HG03196 (cell line): ENCODE results near the gene GOLT1B.

Source experiments
- ATAC-seq: cut with Tn5 transposase; IDR thresholded peaks from one replicate; pipeline ENCODE4 v1.9.1; 2021; ENCODE audit not compliant: unreplicated experiment

GOLT1B gene

DNA sequence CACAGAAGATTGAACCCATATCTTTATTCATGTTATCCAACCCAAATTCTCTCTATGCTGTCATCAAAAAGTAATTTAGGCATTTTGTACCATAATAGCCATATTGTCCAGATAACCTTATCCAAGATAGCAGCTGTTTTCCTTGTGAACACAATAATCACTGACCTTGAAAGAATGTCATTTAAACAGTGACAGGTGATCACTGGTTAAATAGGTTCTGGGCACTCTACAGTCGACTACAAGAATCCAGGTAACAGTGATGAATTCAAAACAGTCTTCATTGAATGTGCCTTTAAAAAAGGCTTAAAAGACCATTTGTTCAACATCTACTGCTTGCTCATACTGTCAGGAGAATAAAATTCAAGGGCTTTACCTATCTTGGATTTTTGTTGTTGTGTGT is 20.0 kb downstream of the GOLT1B start:
- no peak for ATAC-seq

DNA sequence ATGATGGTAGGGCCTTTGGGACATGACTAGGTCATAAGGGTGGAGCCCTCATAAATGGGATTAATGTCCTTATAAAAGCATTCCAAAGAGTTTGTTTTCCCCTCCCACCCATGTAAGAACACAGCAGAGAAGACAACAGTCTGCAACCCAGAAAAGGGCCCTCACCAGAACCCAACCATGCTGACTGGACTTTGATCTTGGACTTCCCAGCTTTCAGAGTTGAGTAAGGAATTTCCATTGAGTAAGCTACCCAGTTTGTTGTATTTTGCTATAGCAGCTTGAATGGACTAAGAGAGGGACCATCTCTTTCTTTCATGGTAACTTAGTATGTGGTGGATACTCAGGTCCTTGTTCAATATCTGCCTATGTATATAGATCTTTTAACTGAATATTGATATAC is 21.6 kb downstream of the GOLT1B start:
- no peak for ATAC-seq

DNA sequence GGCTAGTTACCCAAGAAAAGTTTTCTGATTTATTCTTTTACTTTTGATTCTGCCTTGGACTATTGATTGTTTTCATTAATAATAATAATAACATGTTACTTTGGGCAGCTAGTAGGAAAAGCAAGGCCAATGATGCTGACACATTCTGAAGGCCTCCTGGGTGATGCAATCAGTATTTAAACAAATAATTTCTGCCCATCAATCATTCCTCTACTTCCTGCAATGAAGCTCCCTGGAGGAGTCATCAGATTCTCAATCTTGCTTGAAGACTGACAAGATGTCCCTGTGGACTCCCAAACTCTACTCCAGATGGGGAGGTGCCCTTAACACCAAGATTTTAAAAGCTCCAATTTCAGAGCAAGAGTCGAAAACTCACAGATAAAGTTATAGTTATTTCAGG is 24.5 kb downstream of the GOLT1B start, which contains the start of gene SPX:
Gene SPX (plus strand): TSS at position 244 of the 400 bp plus-strand sequence. CDS start 177 bp downstream, outside the sequence.
- no peak for ATAC-seq

DNA sequence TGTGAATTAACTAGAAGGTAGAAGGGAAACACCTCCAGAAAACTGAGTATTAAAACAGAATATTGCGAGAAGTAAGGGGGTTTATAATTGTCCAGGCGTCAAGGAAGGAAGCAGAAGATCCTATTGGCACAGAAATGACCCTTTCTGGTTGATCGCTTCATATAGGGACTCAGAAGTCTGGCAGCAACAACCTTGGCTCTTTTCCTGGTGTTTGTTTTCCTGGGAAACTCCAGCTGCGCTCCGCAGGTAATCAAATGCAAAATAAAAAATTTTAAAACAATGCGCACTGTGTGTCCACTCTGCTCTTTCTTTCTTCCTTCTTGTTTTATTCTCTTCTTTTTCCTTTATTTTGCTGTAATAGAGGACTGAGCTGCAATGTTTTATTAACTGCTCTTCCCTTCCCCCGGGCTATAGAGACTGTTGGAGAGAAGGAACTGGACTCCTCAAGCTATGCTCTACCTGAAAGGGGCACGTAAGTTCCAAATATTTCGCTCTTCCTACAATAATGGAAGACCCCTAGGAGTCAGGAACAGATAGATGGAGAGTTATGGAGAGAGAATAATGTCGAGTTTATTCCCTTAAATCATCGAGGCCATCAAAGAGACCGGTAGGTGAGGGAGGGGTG is 25.2 kb downstream of the GOLT1B start:
- no peak for ATAC-seq

DNA sequence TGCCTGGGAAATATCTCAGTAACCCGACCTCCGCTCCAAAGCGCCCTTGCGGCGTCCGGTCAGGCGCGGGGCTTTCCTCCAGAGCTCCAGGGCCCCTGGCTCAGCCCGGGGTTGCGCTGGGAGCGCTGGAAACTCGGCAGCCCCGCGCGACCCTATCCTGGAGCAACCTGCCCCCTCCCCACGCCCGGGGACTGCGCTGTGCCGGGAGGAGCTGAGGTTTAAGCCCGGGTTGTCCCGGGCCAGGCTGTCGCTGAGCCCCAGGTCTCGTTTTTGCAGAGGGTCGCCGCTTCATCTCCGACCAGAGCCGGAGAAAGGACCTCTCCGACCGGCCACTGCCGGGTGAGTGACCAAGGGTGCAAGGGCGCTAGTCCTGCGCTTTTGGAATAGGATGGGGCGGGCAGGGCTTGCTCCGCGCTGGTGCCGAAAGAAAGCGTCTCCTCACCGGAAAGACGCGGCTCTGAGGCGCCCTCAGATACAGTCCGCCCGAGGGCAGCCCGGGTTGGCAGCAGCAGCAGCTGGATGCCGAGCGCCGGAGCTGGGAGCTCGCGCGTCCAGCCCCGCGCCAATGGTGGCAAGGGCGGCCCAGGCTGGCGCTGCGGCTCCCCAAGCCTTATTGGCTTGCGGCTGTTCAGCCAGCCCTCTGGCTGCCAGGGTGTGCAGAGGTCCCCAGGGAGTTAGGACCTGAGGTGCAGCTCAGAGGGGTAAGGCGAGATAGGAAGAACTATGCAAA is 26.0 kb downstream of the GOLT1B start:
- peak; percentile 98 for ATAC-seq

DNA sequence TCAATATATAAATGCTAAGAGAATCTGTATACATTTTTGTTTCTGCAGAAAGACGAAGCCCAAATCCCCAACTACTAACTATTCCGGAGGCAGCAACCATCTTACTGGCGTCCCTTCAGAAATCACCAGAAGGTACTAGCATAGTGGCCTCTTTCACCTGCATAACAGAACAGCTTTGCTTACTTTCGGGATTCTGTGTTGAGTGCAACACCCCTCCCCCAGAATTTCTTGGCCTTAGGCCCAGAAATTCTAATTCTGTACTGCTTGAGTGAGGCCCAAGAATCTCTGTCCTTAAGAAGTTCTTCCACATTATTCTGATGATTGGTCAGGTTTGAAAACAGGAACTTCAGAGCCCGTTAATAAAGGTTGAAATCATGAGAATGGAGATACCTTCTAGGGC is 27.4 kb downstream of the GOLT1B start:
- no peak for ATAC-seq

DNA sequence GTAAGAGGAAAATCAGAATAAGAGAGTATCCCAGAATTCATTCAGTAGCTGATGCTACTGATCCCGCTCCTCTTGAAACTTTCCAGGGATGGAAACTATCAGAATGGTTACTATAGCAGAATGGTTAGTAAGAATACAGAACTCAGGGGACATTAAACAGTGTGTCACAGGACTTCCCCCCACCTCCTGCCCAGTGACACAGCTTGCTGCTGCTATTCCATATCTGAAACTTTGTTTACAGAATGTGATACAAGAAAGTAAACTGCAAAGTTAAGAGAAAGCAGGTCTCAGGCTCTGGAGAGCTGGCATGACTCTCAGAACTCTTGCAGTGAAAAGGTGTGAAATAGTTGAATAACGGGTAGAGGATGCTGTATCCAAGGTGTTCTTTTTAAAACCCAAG is 27.9 kb downstream of the GOLT1B start:
- no peak for ATAC-seq

DNA sequence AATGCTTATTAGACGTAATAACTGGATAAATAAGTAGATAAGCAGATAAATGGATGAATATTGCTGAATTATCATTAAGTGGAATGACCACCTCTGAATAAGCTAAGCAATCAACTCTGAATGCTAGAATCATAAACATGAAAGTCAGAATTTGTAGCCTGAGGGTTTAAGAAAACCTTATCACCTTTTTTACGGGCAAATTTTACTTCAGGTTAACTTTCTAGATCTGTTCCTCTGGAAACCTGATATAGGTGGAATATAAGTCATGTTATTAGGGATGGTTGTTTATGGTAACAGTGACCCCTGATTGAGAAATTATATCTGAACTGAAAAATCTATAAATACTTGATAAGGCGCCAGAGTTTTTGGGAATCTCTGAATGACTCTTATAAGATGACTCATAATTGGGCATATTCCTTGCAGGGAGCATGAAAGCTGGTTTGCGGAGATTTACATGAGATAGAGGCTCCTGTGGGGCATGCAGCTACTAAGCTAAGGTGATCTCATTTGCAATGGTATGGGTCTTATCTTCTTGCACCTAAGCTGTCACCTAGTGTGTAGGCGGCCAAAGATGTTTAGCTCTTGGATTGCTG is 36.6 kb downstream of the GOLT1B start:
- no peak for ATAC-seq

DNA sequence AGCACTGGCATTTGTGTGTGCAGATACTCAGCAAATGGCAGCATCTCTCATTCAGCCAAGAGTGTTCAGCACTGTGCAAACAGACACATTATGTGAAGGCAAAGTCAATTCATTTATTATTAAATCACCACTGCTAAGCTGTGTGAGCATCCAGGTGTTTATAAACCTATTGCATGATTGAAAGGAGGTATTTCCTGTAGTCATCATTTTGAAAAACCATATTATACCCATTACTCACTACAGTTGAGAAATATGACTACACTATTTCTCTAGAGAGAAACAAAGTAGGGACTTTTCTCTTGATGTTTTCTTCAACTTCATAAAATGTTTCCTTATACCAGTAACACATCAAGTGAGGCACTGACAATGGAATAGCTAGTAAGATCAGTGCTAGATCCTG is 38.2 kb downstream of the GOLT1B start:
- no peak for ATAC-seq

DNA sequence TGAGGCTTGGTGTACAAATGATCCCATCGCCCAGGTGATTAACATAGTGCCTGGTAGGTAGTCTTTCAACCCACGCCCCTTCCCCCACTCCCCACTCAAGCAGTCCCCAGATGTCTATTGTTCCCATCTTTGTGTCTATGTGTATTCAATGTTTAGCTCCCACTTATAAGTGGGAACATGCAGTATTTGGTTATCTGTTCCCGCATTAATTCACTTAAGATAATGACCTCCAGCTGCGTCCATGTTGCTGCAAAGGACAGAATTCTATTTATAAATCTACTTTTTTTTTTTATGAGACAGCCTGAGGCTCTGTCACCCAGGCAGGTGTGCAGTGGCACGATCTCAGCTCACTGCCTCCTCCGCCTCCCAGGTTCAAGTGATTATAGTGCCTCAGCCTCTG is 40.2 kb downstream of the GOLT1B start:
- ATAC-seq = no peak

DNA sequence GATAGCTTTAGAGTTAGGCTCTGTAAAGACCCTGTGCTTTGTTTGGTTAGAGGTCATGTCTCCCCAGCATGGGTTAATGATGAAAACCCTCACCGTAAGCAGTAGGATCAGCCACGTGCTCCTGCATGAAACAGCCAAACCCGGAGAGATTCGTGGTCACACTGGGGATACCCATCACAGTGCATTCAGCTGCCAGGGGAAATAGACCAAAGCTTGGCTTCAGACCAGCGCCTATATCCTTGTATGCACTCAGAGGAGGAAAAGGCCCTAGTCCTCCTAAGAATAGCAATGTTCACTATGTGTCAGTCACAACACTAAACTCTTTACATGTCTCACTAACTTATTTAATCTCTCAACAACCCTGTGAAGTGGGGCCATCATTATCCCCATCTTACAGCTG is 40.8 kb downstream of the GOLT1B start:
- no peak for ATAC-seq

DNA sequence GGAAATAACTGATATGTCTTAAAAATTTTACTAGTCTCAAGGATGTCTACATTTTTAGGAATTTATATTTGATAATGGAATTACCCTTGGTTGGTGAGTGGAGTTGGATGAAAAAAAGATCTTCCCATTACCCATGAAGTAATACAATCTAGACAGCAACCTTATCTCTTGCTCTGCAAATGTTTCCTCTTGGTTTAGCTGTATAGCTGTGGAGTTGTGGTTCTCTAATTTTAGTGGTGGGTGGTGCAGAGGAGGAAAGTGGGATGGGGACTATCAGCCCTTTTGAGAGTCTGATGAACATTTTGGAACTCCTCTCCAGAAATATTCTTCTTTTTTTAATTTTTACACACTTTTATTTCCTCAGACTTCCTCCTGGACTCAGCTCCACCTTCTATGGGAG is 41.6 kb downstream of the GOLT1B start:
- no peak for ATAC-seq

DNA sequence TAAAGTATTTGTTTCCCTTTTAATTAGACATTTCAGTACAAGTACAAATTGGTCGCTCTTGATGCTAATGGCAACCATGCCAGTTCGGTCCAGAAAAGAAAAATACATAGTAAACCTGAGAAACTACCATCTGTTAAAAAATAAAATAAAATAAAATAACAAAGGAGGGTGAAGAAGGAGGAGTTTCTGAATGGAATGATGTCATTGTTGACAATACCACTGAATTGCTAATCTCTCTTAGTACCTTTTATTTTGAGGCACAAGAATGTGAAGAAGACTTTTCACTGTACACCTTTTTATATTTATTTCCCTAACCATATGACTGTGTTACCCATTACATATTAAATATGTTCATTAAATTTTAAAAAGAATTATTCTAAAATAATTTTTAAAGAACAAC is 44.0 kb downstream of the GOLT1B start:
- no peak for ATAC-seq

DNA sequence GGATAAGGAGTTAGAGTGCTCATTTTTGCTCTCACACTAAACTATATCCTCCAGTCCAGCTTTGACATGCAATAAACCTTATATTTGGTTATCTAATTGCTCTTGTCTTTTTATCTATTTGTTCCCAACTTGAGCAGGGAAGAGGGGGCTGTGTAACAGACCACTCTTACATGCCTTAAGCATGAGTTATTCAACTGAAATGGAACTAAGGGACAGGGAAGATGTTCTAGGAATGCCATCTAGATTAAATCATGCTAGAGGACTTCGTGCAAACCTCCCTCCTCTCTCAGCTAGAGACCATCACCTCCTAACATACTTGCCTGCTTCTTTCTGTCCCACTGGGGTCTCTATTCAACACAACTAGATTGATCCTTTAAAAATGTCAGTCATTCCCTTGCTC is 45.1 kb downstream of the GOLT1B start:
- no peak for ATAC-seq

DNA sequence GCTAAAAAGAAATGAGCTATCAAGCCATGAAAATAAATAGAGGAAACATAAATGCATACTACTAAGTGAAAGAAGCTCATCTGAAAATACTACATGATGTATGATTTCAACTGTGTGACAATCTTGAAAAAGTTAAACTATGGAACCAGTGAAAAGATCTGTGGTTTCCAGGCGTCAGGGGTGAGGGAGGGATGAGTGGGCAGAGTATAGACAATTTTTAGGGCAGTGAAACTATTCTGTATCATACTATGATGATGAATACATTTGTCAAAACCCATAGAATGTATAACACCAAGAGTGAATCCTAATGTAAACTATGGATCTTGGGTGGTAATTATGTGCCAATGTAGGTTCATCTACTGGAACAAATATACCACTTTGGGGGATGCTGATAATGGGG is 45.8 kb downstream of the GOLT1B start:
- no peak for ATAC-seq

DNA sequence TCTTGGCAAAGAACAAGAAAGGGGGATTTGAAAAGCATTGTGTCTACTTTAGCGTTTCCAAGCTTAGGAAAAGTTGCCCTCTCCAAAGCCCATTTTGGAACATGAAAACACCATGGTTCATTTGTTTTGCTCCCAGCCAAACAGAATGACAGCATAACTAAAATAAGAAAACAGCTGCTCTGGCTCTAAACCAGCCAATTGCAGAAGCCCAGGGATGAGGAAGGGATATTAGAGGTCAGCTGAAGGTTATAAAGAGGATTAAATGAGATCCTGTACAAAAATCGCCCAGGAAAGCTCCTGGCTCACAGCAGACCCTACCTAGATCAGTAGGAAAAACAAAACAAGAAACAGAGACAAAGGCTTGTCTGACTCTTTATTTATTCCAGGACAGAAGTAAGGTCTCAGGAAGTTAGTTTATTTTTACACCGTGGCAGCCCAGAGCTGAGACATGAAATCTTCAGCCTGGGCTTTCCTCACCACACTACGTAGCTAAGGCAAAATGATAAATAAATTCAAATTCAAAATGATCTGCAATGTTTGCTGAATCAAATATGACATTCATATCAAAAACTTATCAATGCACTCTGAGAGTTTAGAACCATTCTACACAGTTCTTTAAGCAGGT is 50.4 kb downstream of the GOLT1B start:
- ATAC-seq = no peak

DNA sequence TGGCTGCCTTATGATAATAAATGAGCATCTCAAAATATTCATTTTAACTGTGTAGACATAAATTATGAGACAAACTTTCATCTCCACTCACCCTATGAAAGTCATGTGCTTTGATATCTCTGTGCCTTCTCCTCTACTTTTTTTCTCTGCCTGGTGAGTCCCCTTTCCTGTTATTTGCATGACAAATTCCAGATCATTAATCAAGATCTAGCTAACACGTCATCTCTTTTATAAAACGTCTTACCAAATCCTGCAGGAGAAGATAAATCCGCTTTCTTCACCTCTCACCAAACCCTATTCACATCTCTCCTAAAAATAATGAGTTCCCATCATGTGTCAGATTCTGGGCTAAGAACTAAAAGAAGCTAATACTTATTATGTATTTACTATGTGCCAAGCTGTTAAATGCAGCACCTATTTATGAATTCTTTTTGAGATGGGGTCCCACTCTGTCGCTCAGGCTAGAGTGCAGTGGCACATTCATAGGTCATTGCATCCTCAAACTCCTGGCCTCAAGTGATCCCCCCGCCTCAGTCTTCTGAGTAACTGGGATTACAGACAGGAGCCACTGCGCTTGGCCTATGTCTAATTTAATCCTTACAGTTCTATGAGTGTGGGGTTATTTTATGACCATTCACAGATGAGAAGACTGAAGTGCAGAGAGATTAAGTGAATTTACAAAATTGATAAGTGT is 51.2 kb downstream of the GOLT1B start:
- no peak for ATAC-seq

DNA sequence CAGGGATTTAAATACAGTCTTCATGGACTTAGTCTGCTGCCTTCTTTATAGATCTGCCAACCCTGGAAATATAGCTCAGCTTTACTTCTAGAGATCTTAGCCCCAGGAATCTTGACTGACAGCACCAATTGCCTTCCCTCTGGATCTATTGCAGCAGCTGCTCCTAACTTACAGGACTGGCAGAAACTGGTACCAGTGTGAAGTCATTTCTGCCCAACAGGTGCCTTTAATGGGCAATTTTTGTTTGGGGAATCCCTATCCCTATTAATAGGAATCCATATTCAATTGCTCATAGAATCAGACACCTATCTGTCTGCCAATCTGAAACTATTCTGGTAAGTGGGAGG is 51.7 kb downstream of the GOLT1B start:
- no peak for ATAC-seq

DNA sequence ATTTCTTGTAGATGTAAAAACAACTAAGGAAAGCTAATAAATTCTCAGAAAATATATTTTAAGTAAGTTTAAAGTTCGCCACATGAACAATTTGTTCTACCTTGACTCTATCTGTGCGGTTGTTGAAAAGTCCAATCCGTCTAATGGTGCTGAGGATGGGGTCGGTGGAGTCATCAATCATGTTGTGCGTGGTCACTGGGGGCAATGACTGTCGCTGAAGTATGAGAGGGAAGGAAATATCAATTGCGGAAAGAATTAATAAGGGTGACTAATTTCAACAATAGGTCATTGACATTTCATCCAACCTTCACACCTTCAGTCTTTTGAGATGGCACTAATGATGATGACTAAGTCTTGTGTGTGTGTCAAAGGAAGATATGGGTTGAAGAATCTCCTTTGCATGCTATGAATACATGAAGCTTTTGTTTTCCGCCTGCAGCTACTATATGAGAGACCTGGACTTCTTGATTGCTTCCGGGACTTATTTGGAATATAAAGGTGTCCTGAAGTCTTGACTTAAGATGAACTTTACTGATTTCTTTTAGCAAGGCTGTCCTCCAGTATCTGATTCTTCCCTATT is 56.6 kb downstream of the GOLT1B start:
- ATAC-seq = no peak

DNA sequence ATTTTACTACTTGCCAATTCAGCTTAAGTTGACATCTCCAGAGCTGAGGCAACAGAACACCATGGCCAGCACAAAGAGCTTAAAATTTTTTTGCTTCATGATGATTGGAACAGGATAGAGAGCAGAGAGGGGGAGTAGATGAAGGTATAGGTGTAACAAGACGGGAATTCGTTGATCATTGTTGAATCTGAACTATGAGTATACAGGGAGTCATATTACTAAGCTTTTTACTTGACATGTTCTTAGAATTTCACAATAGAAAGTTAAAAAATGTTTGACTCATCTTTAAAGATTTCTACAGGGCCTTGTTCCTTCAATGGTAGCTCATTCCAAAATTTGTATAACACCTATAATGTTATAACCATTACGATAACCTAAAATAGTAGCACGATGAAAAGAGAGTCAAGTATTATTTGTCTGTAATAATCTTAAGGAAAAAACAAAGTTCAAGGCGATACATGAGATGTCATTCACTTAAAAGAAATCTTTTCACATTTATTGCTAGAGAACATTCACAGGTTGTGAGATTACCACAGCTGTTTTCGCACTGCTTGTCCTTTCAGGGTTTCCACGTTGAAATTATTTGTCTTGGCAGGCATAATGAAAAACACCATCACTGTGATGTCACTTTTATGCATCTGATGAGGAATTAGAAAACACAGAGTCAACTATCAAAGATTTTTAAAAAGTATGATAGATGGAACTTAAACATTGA is 58.4 kb downstream of the GOLT1B start:
- ATAC-seq = no peak

DNA sequence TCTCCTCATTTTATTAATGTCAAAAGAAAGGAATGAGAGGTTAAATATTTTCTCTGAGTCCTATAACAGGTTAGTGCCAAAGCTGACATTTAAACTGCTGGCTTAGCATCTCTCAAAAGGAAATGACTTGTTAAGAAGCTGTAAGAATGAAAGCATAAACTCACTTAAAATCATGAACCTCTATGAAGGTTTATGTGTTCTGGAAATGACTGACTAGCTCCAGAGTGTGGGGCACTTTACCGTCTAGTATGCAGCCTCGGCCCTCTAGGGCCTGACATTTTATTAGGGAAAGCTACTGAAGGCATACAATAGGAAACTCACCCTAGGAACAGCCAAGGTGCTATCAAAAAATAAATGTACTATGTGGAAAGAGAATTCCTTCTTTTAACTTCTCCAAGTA is 59.6 kb downstream of the GOLT1B start:
- ATAC-seq = no peak
